ENCODE results near the gene STX8. TPM values are rescaled to one million over a fixed set of nuclear protein-coding genes. Genes with fewer than 3 reads are reported as not detected.

The STX8 gene
- total and polyA plus RNA-seq, 8 donors = 26.9 to 37.4 (median 32.3) TPM

DNA sequence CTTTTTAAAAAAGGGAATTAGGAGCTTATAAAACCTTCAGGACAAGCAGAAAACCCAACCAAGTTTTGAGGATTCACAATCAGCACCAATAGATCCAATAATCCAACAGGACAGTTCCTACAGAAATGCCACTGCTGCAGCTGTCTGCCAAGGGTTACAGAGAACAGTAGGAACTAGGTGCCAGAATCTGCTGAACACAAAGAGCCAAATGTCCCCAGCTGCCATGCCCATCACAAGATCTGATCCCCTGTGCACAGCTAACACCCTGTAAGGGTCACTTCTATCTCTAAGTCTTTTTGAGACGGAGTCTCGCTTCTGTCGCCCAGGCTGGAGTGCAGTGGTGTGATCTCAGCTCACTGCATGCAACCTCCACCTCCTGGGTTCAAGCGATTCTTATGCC, 262.3 kb downstream of the STX8 start:
- ATAC-seq (no peak), FAIRE-seq (no peak), DNase-seq (no peak)
- no peak for TF ChIP-seq CTCF (IDR thresholded peaks at IDR 0.05)
- no peaks in the 10 kb centered on the region for H3K36me3 ChIP-seq
- intact Hi-C loops (cut with DNase I) = no loop called here
- H3K9me3 ChIP-seq = no peaks in the 10 kb centered on the region
- H3K27me3 ChIP-seq = no peaks in the 10 kb centered on the region
- no peak overlapping the region for H3K27ac ChIP-seq
- WGBS, 2 donors = 96 to 97% methylated on average over 4 of the region's 4 CpGs
- H3K4me3 ChIP-seq = no peak overlapping the region
- H3K4me1 ChIP-seq = no peaks in the 10 kb centered on the region

- 46% methylated on average over 6 of the region's 6 CpGs for WGBS, 2 donors
- no peak for TF ChIP-seq CTCF (IDR thresholded peaks at IDR 0.05)
- intact Hi-C loops (cut with DNase I) = no loop called here
- ATAC-seq (no peak), FAIRE-seq (no peak), DNase-seq (no peak)
- H3K4me1 ChIP-seq = no peaks in the 10 kb centered on the region
- H3K36me3 ChIP-seq = no peaks in the 10 kb centered on the region
- no peaks in the 10 kb centered on the region for H3K27me3 ChIP-seq
- no peak overlapping the region for H3K27ac ChIP-seq
- H3K9me3 ChIP-seq = no peaks in the 10 kb centered on the region
- no peak overlapping the region for H3K4me3 ChIP-seq
Measured at GRCh38 chr17:9309216-9309615, 266.4 kb downstream of the STX8 start.

GRCh38 chr17:9308069-9308468, 267.6 kb downstream of the STX8 start:
- H3K36me3 ChIP-seq = no peaks in the 10 kb centered on the region
- WGBS, 2 donors = 85 to 87% methylated on average over 6 of the region's 6 CpGs
- no peak for TF ChIP-seq CTCF (IDR thresholded peaks at IDR 0.05)
- no peak overlapping the region for H3K27ac ChIP-seq
- peak in 1 of 4 donors; percentile 41 for ATAC-seq
- FAIRE-seq = no peak
- H3K27me3 ChIP-seq = no peaks in the 10 kb centered on the region
- no peaks in the 10 kb centered on the region for H3K4me1 ChIP-seq
- intact Hi-C loops (cut with DNase I) = no loop called here
- no peaks in the 10 kb centered on the region for H3K9me3 ChIP-seq
- no peak for DNase-seq
- no peak overlapping the region for H3K4me3 ChIP-seq

DNA sequence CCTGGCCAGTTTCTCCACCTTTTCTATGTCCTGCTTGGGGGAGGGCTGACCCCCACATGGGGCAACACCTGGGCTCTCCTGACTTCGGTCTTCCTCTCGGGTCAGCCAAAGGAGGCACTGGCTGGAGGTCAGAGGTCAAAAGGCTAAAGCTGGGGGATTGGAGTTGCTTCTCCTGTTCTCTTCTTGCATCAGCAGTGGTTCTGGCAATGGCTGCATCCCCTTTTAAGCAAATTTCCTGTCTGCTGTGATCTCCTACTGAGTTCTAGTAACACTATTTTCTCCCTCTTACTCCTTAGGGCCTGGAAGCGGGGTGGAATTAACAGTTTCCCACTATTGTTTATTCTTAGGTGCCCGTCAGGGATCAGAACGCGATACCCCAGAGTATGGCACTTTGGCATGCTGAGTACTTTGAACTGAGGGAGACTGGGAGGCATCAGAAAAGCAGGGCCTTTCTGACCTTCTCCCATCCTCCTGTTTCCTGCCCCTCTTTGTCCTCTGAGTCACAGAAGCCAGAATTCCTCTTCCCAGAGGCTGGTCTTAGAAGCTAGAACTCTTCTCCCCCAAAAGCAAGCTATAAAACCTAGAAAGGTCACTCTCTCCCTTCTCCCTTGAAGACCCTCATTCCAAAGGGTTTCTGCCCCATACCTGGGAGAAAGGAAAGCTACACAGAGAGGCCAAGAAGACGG, 268.2 kb downstream of the STX8 start:
- H3K4me3 ChIP-seq = no peak overlapping the region
- no peak for TF ChIP-seq CTCF (IDR thresholded peaks at IDR 0.05)
- ATAC-seq (no peak), DNase-seq (no peak), FAIRE-seq (no peak)
- no peaks in the 10 kb centered on the region for H3K36me3 ChIP-seq
- H3K9me3 ChIP-seq = no peaks in the 10 kb centered on the region
- WGBS, 2 donors = 90 to 91% methylated on average over 7 of the region's 7 CpGs
- H3K27me3 ChIP-seq = no peaks in the 10 kb centered on the region
- no peaks in the 10 kb centered on the region for H3K4me1 ChIP-seq
- no peak overlapping the region for H3K27ac ChIP-seq
- intact Hi-C loops (cut with DNase I) = no loop called here

GRCh38 chr17:9306086-9306485, 269.5 kb downstream of the STX8 start:
- H3K27me3 ChIP-seq = no peaks in the 10 kb centered on the region
- H3K27ac ChIP-seq = no peak overlapping the region
- intact Hi-C loops (cut with DNase I) = no loop called here
- ATAC-seq = no peak
- FAIRE-seq = no peak
- H3K36me3 ChIP-seq = no peaks in the 10 kb centered on the region
- TF ChIP-seq CTCF (IDR thresholded peaks at IDR 0.05) = no peak
- no peak for DNase-seq
- 88 to 94% methylated on average over 6 of the region's 6 CpGs for WGBS, 2 donors
- no peak overlapping the region for H3K4me3 ChIP-seq
- H3K4me1 ChIP-seq = no peaks in the 10 kb centered on the region
- H3K9me3 ChIP-seq = no peaks in the 10 kb centered on the region
